ENCODE data around the gene DCAKD.

The DCAKD gene

GRCh38 chr17:45051060-45051719 lies at the start of gene DCAKD:
TSS of gene DCAKD (minus strand) at chr17:45051632. CDS start at chr17:45034885, 16,747 bp downstream.
- in situ Hi-C loops (cut with HindIII; ENCODE audit: low sequenced_read_pairs): no loop called here

GRCh38 chr17:45098869-45099616 lies 47.6 kb upstream of the DCAKD start:
- in situ Hi-C loops (cut with HindIII; ENCODE audit: low sequenced_read_pairs): no loop called here

- in situ Hi-C loops (cut with HindIII; ENCODE audit: low sequenced_read_pairs): no loop called here
Measured at GRCh38 chr17:45098081-45098868, 46.8 kb upstream of the DCAKD start.

GRCh38 chr17:45096926-45097325 lies 45.5 kb upstream of the DCAKD start:
- in situ Hi-C loops (cut with HindIII; ENCODE audit: low sequenced_read_pairs): no loop called here

GRCh38 chr17:45096141-45096540 lies 44.7 kb upstream of the DCAKD start:
- in situ Hi-C loops (cut with HindIII; ENCODE audit: low sequenced_read_pairs): no loop called here

GRCh38 chr17:45093444-45094110 lies 42.1 kb upstream of the DCAKD start:
- in situ Hi-C loops (cut with HindIII; ENCODE audit: low sequenced_read_pairs): no loop called here

GRCh38 chr17:45092911-45093430 lies 41.5 kb upstream of the DCAKD start:
- in situ Hi-C loops (cut with HindIII; ENCODE audit: low sequenced_read_pairs): no loop called here

- in situ Hi-C loops (cut with HindIII; ENCODE audit: low sequenced_read_pairs): no loop called here
Measured at GRCh38 chr17:45091778-45092425, 40.5 kb upstream of the DCAKD start.

GRCh38 chr17:45090711-45091110 lies 39.3 kb upstream of the DCAKD start:
- in situ Hi-C loops (cut with HindIII; ENCODE audit: low sequenced_read_pairs): no loop called here

- in situ Hi-C loops (cut with HindIII; ENCODE audit: low sequenced_read_pairs): no loop called here
Measured at GRCh38 chr17:45088741-45089140, 37.3 kb upstream of the DCAKD start.

- in situ Hi-C loops (cut with HindIII; ENCODE audit: low sequenced_read_pairs): no loop called here
Measured at GRCh38 chr17:45087978-45088377, 36.5 kb upstream of the DCAKD start.

GRCh38 chr17:45087504-45087975 lies 36.1 kb upstream of the DCAKD start:
- in situ Hi-C loops (cut with HindIII; ENCODE audit: low sequenced_read_pairs): no loop called here

GRCh38 chr17:45086865-45087503 lies 35.6 kb upstream of the DCAKD start:
- in situ Hi-C loops (cut with HindIII; ENCODE audit: low sequenced_read_pairs): no loop called here

- in situ Hi-C loops (cut with HindIII; ENCODE audit: low sequenced_read_pairs): no loop called here
Measured at GRCh38 chr17:45086391-45086790, 35.0 kb upstream of the DCAKD start.

- in situ Hi-C loops (cut with HindIII; ENCODE audit: low sequenced_read_pairs): no loop called here
Measured at GRCh38 chr17:45081047-45081703, 29.7 kb upstream of the DCAKD start.

- in situ Hi-C loops (cut with HindIII; ENCODE audit: low sequenced_read_pairs): no loop called here
Measured at GRCh38 chr17:45077643-45078042, 26.2 kb upstream of the DCAKD start.

- in situ Hi-C loops (cut with HindIII; ENCODE audit: low sequenced_read_pairs): no loop called here
Measured at GRCh38 chr17:45073414-45074070, 22.1 kb upstream of the DCAKD start.

- in situ Hi-C loops (cut with HindIII; ENCODE audit: low sequenced_read_pairs): no loop called here
Measured at GRCh38 chr17:45070809-45071208, 19.4 kb upstream of the DCAKD start.

- in situ Hi-C loops (cut with HindIII; ENCODE audit: low sequenced_read_pairs): no loop called here
Measured at GRCh38 chr17:45070001-45070400, 18.6 kb upstream of the DCAKD start.

Measured in DLD1 (cell line).